H9 (cell line): Measurements from ENCODE around the gene GLYATL2. TPM values are rescaled to one million over a fixed set of nuclear protein-coding genes. Genes with fewer than 3 reads are reported as not detected.

Experiments used
- DNase-seq: peaks from one replicate; pipeline ENCODE4 v3.0.0-alpha.2; 2017
- H2AFZ ChIP-seq: one replicate; pipeline ENCODE4 v1.6.1; 2013; ENCODE audit warnings: mild to moderate bottlenecking, low read length, control low read depth, moderate library complexity
- H2AK5ac ChIP-seq: 2 replicates; pipeline ENCODE4 v1.6.1; 2013; ENCODE audit warnings: low read length, control low read depth, mixed read lengths; ENCODE audit not compliant: insufficient read length
- H2BK120ac ChIP-seq: one replicate; pipeline ENCODE4 v1.6.1; 2013; ENCODE audit warnings: low read depth, mild to moderate bottlenecking, low read length, control low read depth, inconsistent platforms; ENCODE audit not compliant: poor library complexity, severe bottlenecking
- H2BK12ac ChIP-seq: 2 replicates; pipeline ENCODE4 v1.6.1; 2013; ENCODE audit warnings: low read length, control low read depth, mixed read lengths, low read depth; ENCODE audit not compliant: insufficient read length
- H2BK15ac ChIP-seq: 2 replicates; pipeline ENCODE4 v1.6.1; 2013; ENCODE audit warnings: low read depth, low read length, control low read depth
- H2BK20ac ChIP-seq: one replicate; pipeline ENCODE4 v1.6.1; 2013; ENCODE audit warnings: low read depth, mild to moderate bottlenecking, low read length, control low read depth, inconsistent platforms; ENCODE audit not compliant: poor library complexity, severe bottlenecking
- H2BK5ac ChIP-seq: 2 replicates; pipeline ENCODE4 v1.6.1; 2013; ENCODE audit warnings: low read length, control low read depth, mixed read lengths; ENCODE audit not compliant: insufficient read length
- H3K14ac ChIP-seq: 2 replicates; pipeline ENCODE4 v1.6.1; 2013; ENCODE audit warnings: low read length, control low read depth; ENCODE audit not compliant: insufficient read depth
- H3K18ac ChIP-seq: 2 replicates; pipeline ENCODE4 v1.6.1; 2013; ENCODE audit warnings: low read depth, mild to moderate bottlenecking, mixed read lengths, low read length, control low read depth; ENCODE audit not compliant: insufficient read length
- H3K23ac ChIP-seq: 2 replicates; pipeline ENCODE4 v1.6.1; 2013; ENCODE audit warnings: low read length, control low read depth, mixed read lengths, low read depth; ENCODE audit not compliant: insufficient read length
- H3K23me2 ChIP-seq: 2 replicates; pipeline ENCODE4 v1.6.1; 2013; ENCODE audit warnings: low read depth, mild to moderate bottlenecking, mixed read lengths, low read length, control low read depth; ENCODE audit not compliant: insufficient read length, poor library complexity, severe bottlenecking
- H3K27ac ChIP-seq: 2 replicates; pipeline ENCODE4 v1.5.1; 2013; ENCODE audit warnings: low read length, control low read depth, mixed read lengths, low read depth; ENCODE audit not compliant: insufficient read length
- H3K27me3 ChIP-seq: 2 replicates; pipeline ENCODE4 v1.6.1; 2013; ENCODE audit warnings: low read length, control low read depth, inconsistent platforms; ENCODE audit not compliant: insufficient read depth
- H3K4ac ChIP-seq: 2 replicates; pipeline ENCODE4 v1.6.1; 2013; ENCODE audit warnings: low read depth, mild to moderate bottlenecking, control low read depth, inconsistent platforms, low read length, moderate library complexity
- H3K4me1 ChIP-seq: 2 replicates; pipeline ENCODE4 v1.6.1; 2013; ENCODE audit warnings: low read length, control low read depth, inconsistent platforms; ENCODE audit not compliant: insufficient read depth
- H3K4me2 ChIP-seq: 2 replicates; pipeline ENCODE4 v1.6.1; 2013; ENCODE audit warnings: low read length, control low read depth, mixed read lengths; ENCODE audit not compliant: insufficient read length, insufficient read depth
- H3K56ac ChIP-seq: 2 replicates; pipeline ENCODE4 v1.6.1; 2013; ENCODE audit warnings: low read depth, mild to moderate bottlenecking, mixed read lengths, low read length, control low read depth; ENCODE audit not compliant: insufficient read length
- H3K79me1 ChIP-seq: 2 replicates; pipeline ENCODE4 v1.6.1; 2013; ENCODE audit warnings: low read depth, mild to moderate bottlenecking, moderate library complexity, low read length, control low read depth, inconsistent platforms; ENCODE audit not compliant: insufficient read depth, poor library complexity, severe bottlenecking
- H3K79me2 ChIP-seq: 2 replicates; pipeline ENCODE4 v1.6.1; 2013; ENCODE audit warnings: low read length, control low read depth, inconsistent platforms; ENCODE audit not compliant: insufficient read depth
- H3K9ac ChIP-seq: 2 replicates; pipeline ENCODE4 v1.6.1; 2013; ENCODE audit warnings: low read length, control low read depth, mixed read lengths; ENCODE audit not compliant: insufficient read length; ENCODE audit errors: extremely low read depth
- H3K9me3 ChIP-seq: one replicate; pipeline ENCODE4 v1.6.1; 2013; ENCODE audit warnings: low read depth, low read length, inconsistent platforms; ENCODE audit not compliant: control insufficient read depth
- H3T11ph ChIP-seq: one replicate; pipeline ENCODE4 v1.6.1; 2013; ENCODE audit warnings: mild to moderate bottlenecking, low read length, control low read depth, inconsistent platforms
- H4K20me1 ChIP-seq: one replicate; pipeline ENCODE4 v1.6.1; 2013; ENCODE audit not compliant: control insufficient read depth, insufficient read length, insufficient read depth
- H4K5ac ChIP-seq: 2 replicates; pipeline ENCODE4 v1.6.1; 2013; ENCODE audit warnings: low read depth, mild to moderate bottlenecking, mixed read lengths, low read length, control low read depth; ENCODE audit not compliant: insufficient read length
- H4K8ac ChIP-seq: replicated peaks from 2 replicates; pipeline ENCODE4 v1.6.1; 2013; ENCODE audit warnings: low read length, control low read depth, mixed read lengths, low read depth; ENCODE audit not compliant: insufficient read length
- H4K91ac ChIP-seq: 2 replicates; pipeline ENCODE4 v1.6.1; 2013; ENCODE audit warnings: low read depth, mild to moderate bottlenecking, moderate library complexity, mixed read lengths, low read length, control low read depth; ENCODE audit not compliant: insufficient read length
- H3K27ac Mint-ChIP-seq, 3 experiments: 2 replicates in 2 of 3; 3 replicates in 1 of 3; pipeline ENCODE4 v1.8.0; 2020 to 2021; ENCODE audit warnings: mixed read lengths in 3 of 3, mild to moderate bottlenecking in 1 of 3, moderate library complexity in 1 of 3
- H3K27me3 Mint-ChIP-seq: 2 replicates; pipeline ENCODE4 v1.8.0; 2021; ENCODE audit warnings: low read depth, mild to moderate bottlenecking, moderate library complexity, mixed read lengths
- H3K36me3 Mint-ChIP-seq, 3 experiments: 2 replicates in 2 of 3; 3 replicates in 1 of 3; pipeline ENCODE4 v1.8.0; 2020 to 2021; ENCODE audit warnings: low read depth in 3 of 3, mixed read lengths in 3 of 3; ENCODE audit not compliant: insufficient read depth in 1 of 3
- H3K4me1 Mint-ChIP-seq, 2 experiments: 2 replicates each; pipeline ENCODE4 v1.8.0; 2020; ENCODE audit warnings: mixed read lengths in 2 of 2
- H3K4me3 Mint-ChIP-seq, 2 experiments: 2 replicates in 1 of 2; 3 replicates in 1 of 2; pipeline ENCODE4 v1.8.0; 2020 to 2021; ENCODE audit warnings: mild to moderate bottlenecking in 2 of 2, mixed read lengths in 2 of 2, moderate library complexity in 1 of 2
- H3K9me3 Mint-ChIP-seq, 2 experiments: 2 replicates in 1 of 2; 3 replicates in 1 of 2; pipeline ENCODE4 v1.8.0; 2020; ENCODE audit warnings: mild to moderate bottlenecking in 2 of 2, mixed read lengths in 2 of 2, moderate library complexity in 1 of 2
- CTCF ChIP-seq: fragments of 200-600 bp; sonication (generic); conservative IDR thresholded peaks from 3 replicates; pipeline ENCODE4 v1.8.0; 2021; ENCODE audit warnings: antibody characterized with exemption, mild to moderate bottlenecking
- WGBS: extraction: QIAGEN DNeasy Blood & Tissue Kit; methylation state at CpG from one replicate; pipeline ENCODE4 v1.1.7; 2013; ENCODE audit warnings: missing lambda C conversion rate, low lambda C conversion rate, mixed read lengths; ENCODE audit not compliant: insufficient read length; ENCODE audit errors: extremely low coverage; 5-methylcytosine and 5-hydroxymethylcytosine counted together
- total RNA-seq: library from RNA; stranded (reverse); gene quantifications from 2 replicates; pipeline ENCODE4 v1.2.1, GENCODE V29; 2021

The GLYATL2 gene
- total RNA-seq, 1 experiment from 2014 or later = not detected

- H2BK12ac ChIP-seq = no peak overlapping the region
- no peak overlapping the region for H2BK5ac ChIP-seq
- peaks cover 1% of the 10 kb centered on the region for H3K27me3 Mint-ChIP-seq
- peaks cover 3 to 33% (median 8%) of the 10 kb centered on the region in 3 experiments; a peak in 5 of 7 replicates for H3K36me3 Mint-ChIP-seq
- no peak overlapping the region for H3K23ac ChIP-seq
- no peak overlapping the region for H4K5ac ChIP-seq
- H2BK120ac ChIP-seq = no peak overlapping the region
- no CpG with 5 or more reads among the region's 1 CpG for WGBS
- no peak overlapping the region for H3K4ac ChIP-seq
- H3K4me3 Mint-ChIP-seq = no peak overlapping the region
- no peak overlapping the region for H3T11ph ChIP-seq
- no peak overlapping the region for H3K9ac ChIP-seq
- H3K9me3 Mint-ChIP-seq = peaks cover 84 to 86% of the 10 kb centered on the region in 2 experiments
- no peaks in the 10 kb centered on the region for H4K20me1 ChIP-seq
- no peak overlapping the region for H2BK15ac ChIP-seq
- H3K56ac ChIP-seq = no peak overlapping the region
- H3K27me3 ChIP-seq = no peaks in the 10 kb centered on the region
- H2AK5ac ChIP-seq = no peak overlapping the region
- H3K79me2 ChIP-seq = no peaks in the 10 kb centered on the region
- H4K91ac ChIP-seq = no peak overlapping the region
- H2AFZ ChIP-seq = no peak overlapping the region
- no peak overlapping the region for H4K8ac ChIP-seq
- no peaks in the 10 kb centered on the region for H3K23me2 ChIP-seq
- H3K4me2 ChIP-seq = no peak overlapping the region
- no peak for DNase-seq
- no peak overlapping the region for H3K18ac ChIP-seq
- H3K79me1 ChIP-seq = no peaks in the 10 kb centered on the region
- no peak overlapping the region for H3K27ac Mint-ChIP-seq
- TF ChIP-seq CTCF = no peak
- H3K27ac ChIP-seq = no peak overlapping the region
- no peaks in the 10 kb centered on the region for H3K4me1 ChIP-seq
- no peaks in the 10 kb centered on the region for H3K4me1 Mint-ChIP-seq
- H2BK20ac ChIP-seq = no peak overlapping the region
- H3K14ac ChIP-seq = no peak overlapping the region
- H3K9me3 ChIP-seq = peaks cover 67% of the 10 kb centered on the region
Observed at GRCh38 chr11:58866788-58867187, 22.3 kb upstream of the GLYATL2 start.
